Measurements from ENCODE around the gene IFT20.
"Not testable (repeated sequence)": the region's sequence is repeated elsewhere in the genome, so short reads cannot be mapped to it uniquely, and the experiment has no call there.

IFT20 gene

DNA sequence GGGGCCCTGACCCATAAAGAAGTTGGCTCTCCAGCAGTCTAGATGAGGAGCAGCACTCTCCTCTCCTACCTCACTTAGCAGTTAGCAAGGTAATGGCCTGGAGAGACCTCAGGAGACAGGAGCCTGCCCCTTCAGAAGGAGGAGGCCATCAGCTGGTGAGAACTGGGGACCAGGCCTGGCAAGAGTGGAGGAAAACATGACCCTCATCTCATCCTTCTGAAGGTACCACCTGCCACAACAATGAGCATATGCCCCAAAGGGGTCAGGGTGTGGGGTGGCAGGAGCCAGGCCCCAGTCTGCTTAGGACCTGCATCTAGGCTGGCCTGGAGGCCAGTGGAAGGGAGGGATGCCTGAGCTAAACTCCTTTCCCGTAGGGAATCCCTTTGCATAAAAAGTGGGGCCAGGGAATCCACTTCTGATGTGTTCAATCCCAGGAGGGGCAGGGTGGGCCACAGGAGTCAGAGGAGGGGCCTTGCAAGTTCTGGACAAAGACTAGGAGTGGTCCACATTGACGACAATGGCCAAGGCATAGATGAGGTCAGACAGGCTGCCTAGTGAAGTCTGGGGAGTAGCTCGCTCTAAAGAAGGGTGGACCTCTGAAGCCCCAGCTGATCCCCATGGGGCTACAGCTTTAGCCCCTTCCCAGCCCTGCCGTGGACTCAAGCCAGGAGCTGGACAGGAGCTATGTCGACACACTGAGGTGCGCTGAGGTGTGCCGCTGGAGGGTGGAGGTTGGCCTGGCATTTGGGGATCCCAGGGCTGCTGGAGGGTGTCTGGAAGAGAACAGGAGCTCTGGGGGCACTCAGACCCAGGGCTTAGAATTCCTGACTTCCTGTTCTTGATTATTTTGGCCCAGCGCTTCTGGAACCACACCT, 28.7 kb upstream of the IFT20 start:
- DNase-seq = no peak

DNA sequence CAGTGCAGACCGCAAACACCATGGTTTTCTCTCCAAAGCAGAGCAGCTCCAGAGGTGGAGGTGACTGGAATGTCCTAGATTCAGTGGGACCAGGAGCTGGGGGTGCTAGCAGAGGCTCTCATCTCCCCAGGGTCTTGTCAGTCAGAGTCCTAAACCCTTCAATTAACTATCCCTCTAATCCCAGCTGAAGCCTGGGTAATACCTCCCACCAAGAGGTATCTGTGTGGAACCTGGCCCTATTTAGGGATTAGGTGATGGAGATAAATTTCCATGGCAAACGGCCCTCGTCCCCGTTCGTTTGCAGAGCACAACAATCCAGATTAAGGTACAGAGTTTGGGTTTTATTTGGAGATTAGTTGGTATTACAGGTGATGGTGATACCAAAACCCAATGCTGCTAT, 27.9 kb upstream of the IFT20 start:
- DNase-seq = no peak

GRCh38 chr17:28357901-28358197, 22.6 kb upstream of the IFT20 start:
- DNase-seq = no peak

DNA sequence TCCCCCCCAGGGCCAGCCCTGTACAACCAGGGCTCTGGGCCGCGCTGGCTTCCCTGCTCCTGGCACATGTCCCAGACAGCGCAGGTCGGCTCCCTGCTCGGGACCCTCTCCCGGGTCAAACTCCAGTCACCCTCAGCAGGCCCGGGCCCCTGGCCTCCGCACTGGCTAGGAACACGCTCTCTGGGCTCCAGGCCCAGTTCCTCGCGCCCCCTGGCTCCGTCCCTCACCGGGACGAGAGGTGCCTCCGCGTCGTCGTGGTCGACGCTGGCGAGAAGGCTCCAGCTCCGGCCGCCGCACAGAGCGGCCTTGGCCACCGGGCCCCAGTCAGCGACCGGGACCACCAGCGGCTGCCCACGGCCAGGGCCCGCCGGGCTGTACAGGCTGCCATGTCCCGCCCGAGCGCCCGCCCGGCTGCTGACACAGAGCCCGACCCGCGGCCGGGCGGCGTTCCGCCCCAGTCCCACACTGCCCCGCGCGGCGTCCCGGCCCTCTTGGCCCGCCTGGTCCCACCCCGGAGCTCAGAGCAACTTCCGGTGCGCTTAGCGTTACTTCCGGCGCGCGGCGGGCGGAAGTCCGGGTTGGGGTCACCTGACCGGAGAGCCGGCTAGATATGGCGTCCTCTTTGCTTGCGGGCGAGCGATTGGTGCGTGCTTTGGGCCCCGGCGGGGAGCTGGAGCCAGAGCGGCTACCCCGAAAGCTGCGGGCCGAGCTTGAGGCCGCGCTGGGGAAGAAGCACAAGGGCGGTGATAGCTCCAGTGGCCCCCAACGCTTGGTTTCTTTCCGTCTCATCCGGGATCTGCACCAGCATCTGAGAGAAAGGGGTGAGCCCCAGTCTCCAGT, 22.0 kb upstream of the IFT20 start, which contains the start of gene POLDIP2:
Gene POLDIP2, minus strand, starts transcription at position 467 of the 840 bp plus-strand sequence. Its CDS starts 79 bp downstream, at position 388.
- DNase-seq = peak; percentile 95

GRCh38 chr17:28350271-28350670, 15.0 kb upstream of the IFT20 start:
- DNase-seq = no peak

- no peak for DNase-seq
Observed at GRCh38 chr17:28348979-28349378, 13.7 kb upstream of the IFT20 start.

DNA sequence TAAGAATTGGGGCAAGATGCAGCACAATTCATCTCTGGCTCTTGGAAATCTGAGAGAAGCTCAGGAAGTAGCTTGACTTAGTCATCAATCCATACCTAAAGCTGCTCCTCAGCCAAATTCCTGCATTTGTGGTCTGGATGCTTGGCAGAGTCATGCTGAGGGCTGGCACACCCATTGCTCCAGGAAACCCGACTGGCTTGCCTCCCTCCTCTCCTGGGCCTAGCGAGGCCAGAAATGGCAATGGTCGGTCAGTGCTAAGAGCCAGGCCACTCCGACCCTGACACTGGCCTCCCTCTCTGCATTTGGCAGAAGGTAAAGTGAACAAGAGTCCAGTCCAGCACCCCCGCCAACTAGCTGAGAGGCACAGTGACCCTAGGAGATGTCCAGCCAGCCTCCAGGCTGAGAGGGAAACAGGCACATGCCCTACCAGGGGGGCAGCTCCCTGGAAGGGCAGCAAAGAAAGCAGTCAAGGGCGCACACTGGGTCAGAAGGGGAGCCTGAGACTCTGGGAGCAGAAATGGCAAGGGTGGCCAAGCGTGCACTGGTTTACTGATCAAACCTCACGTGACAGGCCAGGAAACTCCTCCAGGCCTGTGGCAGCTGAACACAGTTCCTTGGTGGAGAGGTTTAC, 12.1 kb upstream of the IFT20 start:
- DNase-seq = no peak

DNA sequence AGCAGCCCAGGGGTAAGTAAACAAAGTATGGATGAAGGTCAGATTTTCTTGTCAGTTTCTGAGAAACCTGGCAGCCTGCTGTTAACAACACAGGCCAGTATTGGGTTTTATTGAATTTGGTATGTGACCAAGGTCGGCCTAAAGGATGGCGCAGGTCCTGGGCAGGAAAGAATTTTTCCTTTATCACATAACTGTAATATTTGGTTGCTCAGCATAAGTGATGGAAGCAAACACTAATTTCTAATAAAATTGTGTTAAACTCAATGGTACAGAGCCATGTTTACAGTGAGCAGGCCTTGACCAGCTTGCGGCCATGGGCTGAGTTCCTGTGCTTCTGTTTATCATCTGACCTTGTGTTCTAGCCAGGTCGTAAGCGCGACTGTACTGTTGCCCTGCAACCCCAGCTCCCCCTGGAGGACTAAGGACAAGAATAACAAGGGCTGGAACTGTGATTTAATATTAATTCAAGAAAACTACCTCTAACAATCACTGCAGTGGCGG, 11.5 kb upstream of the IFT20 start:
- DNase-seq = peak; percentile 37

GRCh38 chr17:28346199-28346580, 10.9 kb upstream of the IFT20 start:
- DNase-seq = no peak

DNA sequence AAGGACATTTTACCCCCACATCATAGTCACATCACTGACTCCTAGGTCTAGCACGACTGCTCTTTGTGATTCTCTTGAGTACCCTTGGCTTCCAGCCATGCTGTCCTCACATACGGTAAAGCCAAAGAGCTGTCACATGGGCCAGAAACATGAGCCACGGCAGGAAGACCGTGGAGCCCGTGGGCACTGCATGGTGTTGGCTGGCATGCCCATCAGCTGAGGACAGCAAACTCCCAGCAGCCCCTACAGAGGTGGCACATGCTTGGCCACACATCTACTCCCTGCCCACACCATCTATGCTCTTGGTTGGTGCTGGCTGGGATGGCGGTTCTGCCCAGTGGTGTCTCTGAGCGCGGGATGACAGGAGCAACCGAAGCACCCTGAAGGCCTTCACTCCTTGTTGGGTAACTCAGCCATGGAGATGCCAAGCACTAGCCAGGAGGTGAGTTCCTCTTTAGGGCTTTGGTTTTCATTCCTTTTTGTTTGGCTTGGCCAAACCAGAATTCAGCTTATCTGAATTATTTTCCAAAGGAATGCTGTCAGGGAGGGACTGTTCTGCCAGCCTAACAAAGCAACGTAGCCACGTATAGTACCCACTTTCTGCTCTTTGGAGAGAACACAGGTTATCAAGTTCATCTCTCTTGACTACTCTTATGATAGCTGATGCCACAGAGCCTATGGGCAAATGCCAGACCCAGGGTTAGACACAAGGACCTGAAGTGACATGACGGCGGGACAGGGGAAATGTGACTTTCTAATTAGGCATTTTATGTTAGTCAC, 10.3 kb upstream of the IFT20 start:
- peak; percentile 22 for DNase-seq

DNA sequence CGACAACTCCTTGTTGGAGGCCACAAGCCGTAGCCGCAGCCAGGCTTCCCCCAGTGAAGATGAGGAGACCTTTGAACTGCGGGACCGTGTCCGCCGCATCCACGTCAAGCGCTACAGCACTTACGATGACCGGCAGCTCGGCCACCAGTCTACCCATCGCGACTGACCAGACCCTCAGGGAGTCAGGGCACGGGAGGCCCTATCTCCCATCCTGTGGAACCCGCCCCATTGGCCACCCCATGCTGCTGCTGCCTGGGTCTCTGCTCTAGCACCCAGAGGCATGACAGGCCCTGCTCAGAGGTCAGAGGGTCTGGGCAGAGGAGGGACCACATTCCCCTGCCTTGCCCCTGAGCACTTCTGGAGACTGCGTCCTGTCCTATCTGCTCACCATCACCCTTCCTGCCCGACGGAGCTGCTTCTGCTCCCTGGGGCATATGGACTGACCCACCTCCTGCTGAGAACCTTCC, 9.2 kb upstream of the IFT20 start:
- no peak for DNase-seq

GRCh38 chr17:28344011-28344410, 8.7 kb upstream of the IFT20 start:
- DNase-seq = no peak

DNA sequence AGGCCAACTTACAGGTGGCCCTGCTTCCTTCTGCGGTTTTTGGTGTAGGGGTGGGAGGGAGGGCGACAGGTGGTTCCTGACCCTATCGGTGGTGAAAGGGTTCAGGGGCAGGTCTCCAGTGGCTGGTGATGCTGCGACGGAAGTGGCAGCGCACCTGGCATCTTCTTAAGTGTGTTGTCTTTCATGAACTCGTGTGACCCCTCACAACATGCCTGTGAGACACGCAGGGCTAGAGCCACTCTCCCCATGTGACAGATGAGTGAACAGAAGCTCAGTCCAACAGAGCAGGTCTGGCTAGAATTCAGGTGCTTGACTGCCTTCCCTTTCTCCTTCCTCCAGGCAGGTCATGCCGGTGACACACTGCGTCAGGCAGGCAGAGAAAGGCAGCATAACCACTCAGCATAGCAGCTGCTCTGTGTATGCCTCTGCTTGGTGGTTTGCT, 8.2 kb upstream of the IFT20 start:
- peak; percentile 18 for DNase-seq

DNA sequence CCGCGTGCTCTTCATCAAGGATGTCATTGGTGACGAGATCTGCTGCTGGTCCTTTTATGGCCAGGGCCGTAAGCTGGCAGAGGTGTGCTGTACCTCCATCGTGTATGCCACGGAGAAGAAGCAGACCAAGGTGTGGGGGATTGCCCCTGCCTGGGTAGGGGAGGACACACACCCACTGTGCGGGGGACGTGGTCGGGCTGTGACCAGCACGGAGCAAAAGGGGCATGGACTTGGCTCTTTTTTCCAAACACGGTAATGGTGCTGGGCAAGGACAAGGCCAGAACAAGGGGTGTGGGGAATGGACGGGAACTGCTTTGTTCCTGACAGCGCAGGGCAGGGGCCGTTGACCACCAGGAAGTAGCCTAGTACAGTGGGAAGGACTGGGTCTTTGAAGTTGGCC, 7.0 kb upstream of the IFT20 start:
- no peak for DNase-seq

DNA sequence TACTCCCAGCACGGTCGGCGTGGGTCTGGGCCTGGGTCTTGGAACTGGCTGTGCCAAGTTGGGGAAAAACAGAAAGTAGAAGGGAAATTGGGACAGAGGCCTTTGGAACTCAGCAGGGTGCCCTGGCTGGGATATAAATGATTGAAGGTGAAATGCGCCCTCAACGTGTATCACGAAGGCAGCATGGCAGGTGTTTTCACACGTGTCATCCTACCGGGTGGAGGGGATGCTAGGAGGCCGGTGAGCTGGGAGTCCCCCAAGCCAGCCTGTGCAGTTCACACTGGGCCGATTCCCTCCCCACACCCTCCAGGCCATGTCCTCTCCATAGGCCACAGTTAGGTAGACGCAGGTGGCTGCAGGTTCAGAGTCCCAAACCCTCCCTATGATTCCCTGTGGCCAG, 6.2 kb upstream of the IFT20 start:
- DNase-seq = no peak

DNA sequence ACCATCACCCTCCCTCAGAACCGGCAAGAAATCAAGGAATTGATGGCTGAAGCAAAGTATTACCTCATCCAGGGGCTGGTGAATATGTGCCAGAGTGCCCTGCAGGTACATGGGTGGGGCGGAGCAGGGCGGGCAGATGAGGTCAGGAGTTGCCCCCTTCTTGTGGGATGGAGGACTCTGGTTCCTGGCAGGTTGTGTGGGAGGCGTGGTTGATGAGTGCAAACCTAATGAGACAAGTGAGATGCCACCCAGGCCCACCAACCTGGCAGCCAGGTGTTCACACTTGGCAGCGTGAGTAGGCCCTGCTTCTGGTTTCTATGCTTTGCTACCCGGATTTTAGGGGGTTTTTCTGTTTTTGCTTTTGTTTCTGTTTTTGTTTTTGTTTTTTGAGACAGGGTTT, 5.1 kb upstream of the IFT20 start:
- no peak for DNase-seq

DNA sequence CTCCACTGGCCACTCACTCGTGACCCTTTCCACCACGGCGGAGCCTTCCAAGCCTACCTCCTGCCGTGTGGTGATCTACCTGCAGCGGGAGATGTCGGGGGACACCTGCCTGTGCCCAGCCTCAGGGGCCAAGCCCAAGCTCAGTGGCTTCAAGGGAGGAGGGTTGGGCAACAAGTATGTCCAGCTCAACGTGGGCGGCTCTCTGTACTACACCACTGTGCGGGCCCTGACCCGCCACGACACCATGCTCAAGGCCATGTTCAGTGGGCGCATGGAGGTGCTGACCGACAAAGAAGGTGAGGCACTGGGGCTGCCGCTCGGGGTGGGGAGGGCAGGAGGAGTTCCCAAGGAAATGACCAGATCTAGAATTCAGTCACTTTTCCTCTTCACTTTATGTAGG, 4.2 kb upstream of the IFT20 start:
- no peak for DNase-seq

GRCh38 chr17:28338769-28339212, 3.5 kb upstream of the IFT20 start:
- not testable (repeated sequence) for DNase-seq

DNA sequence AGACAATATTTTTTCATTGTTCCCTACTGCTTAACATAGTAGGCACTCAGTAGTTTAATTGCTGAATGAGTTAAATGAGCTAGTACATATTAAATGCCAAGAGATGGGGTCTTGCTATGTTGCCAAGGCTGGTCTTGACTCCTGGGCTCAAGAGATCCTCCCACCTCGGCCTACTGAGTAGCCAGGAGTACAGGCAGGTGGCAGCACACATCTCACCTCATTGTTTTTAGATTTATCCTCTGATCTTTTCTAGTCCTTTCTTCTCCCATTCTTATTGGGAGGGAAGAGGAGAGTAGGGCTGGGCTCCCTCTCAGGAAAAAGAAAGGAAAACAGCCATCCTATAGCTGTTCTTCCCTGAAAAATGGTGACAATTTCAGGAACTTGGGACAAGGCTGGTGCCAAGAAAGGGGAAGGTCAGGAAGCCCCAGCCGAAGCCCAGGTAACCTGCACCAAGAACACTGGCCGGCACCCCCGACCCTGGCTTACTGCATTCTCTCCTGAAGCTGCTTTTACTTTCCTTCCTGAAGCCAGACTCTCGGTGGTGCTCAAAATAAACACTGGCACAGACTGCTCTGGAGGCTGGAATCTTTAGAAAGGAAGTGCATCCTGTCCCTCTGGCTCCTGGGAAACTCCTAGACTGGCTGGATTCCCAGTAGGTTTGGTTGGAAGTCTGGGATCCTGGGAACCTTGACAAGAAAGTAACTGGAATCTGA, 2.9 kb upstream of the IFT20 start:
- DNase-seq = no peak

DNA sequence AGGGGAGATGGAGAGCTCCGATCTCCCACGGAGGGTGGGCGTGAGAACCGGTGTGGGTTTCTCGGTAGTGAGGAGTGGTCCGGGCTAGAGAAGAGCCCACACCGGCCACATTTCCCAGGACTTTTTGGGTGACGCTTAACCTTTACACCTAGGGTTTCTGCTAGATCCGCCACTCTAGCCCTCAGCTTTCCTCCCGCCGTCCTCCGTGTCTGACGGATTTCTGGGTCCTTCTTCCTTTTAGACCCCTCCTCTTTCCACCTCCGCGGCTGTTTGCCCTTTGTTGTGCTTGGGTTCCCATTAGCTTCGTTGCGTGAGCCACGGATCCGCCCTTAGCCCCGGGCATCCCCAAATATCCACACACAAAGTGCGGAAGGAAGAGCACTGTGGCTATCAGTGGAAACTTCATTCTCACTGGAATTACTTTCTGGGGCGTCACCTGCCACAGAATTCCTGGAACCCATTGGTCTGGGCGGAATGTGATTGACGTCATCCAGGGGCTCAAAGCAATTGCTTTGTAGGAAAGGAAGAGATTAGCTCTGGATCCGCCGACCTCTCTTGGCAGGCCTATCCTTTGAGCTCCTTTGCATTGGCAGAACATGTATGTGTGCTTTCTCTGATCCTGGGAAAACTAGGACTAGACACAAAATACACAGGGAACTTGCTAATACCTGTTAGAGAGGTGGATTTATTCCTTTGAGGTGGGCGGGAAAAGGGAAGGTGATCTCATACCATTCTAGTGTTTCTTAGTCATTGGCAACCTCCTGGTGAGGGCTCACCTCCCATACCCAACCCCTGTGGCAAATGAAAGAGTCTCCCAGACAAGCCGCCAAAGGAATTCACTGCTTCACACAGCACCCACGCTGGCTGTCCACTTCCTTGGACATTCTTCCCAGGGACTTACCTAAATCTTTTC, 943 bp upstream of the IFT20 start:
- DNase-seq = peak; percentile 72
